IMR-90 (cell line): Measurements from ENCODE around the gene S1PR3.

Experiments
- POLR2A ChIP-seq: IDR thresholded peaks from 2 replicates; pipeline ENCODE4 v1.6.1; 2012; ENCODE audit warnings: mild to moderate bottlenecking, low read depth, low read length
- TF ChIP-seq, protein P1 (sequence below): conservative IDR thresholded peaks from 2 replicates; pipeline ENCODE4 v1.5.1; 2012; ENCODE audit warnings: mild to moderate bottlenecking, low read depth, low read length, improper control_type of control experiment

DNA sequence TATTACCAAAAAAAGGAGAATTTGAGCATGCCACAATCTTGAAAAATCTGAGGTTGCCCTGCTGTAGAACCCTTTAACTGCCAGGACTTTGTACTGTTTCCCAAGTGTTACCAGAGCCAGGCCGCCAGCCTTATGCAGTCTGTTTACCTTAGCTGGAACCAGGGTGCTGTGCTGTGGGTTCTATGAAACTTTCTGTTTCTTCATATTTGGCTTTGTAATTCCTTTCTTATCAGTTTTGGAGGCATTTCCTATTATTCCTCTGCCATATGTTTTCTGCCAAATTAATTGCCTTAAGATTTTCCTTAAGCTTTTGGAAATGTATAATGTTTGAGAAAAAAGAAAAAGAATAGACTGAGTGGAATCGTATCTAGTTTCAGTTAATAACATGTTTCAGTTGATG is 2.1 kb downstream of the S1PR3 start:
- TF ChIP-seq, protein P1, sequence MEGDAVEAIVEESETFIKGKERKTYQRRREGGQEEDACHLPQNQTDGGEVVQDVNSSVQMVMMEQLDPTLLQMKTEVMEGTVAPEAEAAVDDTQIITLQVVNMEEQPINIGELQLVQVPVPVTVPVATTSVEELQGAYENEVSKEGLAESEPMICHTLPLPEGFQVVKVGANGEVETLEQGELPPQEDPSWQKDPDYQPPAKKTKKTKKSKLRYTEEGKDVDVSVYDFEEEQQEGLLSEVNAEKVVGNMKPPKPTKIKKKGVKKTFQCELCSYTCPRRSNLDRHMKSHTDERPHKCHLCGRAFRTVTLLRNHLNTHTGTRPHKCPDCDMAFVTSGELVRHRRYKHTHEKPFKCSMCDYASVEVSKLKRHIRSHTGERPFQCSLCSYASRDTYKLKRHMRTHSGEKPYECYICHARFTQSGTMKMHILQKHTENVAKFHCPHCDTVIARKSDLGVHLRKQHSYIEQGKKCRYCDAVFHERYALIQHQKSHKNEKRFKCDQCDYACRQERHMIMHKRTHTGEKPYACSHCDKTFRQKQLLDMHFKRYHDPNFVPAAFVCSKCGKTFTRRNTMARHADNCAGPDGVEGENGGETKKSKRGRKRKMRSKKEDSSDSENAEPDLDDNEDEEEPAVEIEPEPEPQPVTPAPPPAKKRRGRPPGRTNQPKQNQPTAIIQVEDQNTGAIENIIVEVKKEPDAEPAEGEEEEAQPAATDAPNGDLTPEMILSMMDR, result no peak
- no peak for TF ChIP-seq POLR2A
